Stimulated activated naive CD8-positive, alpha-beta T cell treated with anti-CD3 and anti-CD28 coated beads, Interleukin-15, Interleukin-2, amounts not matched to agents 100 ng/mL and 50 ng/mL, for 24 hours (primary cell): ENCODE measurements around the gene ADAM22.

Source experiments
- H3K27ac Mint-ChIP-seq: one replicate; pipeline ENCODE4 v1.8.0; 2021; ENCODE audit warnings: mild to moderate bottlenecking, mixed read lengths
- H3K27me3 Mint-ChIP-seq: one replicate; pipeline ENCODE4 v1.8.0; 2021; ENCODE audit warnings: mixed read lengths
- H3K36me3 Mint-ChIP-seq: one replicate; pipeline ENCODE4 v1.8.0; 2021; ENCODE audit warnings: low read depth, mixed read lengths
- H3K4me1 Mint-ChIP-seq: one replicate; pipeline ENCODE4 v1.8.0; 2021; ENCODE audit warnings: low read depth, mixed read lengths
- H3K4me3 Mint-ChIP-seq: one replicate; pipeline ENCODE4 v1.8.0; 2021; ENCODE audit warnings: mild to moderate bottlenecking, mixed read lengths
- H3K9me3 Mint-ChIP-seq: one replicate; pipeline ENCODE4 v1.8.0; 2021; ENCODE audit warnings: mixed read lengths

The ADAM22 gene

DNA sequence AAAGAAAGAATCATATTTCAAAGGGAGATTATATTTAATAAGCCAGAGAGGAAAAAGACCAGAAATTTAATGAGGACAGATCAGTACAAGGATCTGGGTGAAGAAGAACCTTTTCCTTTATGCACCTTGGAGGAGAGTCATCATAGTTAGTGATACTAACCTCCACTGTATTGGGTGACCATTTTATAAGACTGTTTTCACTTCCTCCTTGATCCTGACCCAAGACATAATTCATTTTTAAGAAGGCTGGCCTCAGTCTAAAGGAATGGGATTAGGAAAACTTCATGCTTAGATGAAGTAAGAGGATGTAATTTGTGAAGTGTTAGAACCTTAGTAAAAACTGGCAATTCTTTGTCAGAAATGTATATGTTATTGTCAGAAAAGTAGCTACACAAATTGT lies 68.6 kb downstream of the ADAM22 start:
- H3K36me3 Mint-ChIP-seq = no peaks in the 10 kb centered on the region
- no peak overlapping the region for H3K4me3 Mint-ChIP-seq
- H3K4me1 Mint-ChIP-seq = no peaks in the 10 kb centered on the region
- peaks cover 5% of the 10 kb centered on the region for H3K9me3 Mint-ChIP-seq
- no peak overlapping the region for H3K27ac Mint-ChIP-seq
- H3K27me3 Mint-ChIP-seq = no peaks in the 10 kb centered on the region

DNA sequence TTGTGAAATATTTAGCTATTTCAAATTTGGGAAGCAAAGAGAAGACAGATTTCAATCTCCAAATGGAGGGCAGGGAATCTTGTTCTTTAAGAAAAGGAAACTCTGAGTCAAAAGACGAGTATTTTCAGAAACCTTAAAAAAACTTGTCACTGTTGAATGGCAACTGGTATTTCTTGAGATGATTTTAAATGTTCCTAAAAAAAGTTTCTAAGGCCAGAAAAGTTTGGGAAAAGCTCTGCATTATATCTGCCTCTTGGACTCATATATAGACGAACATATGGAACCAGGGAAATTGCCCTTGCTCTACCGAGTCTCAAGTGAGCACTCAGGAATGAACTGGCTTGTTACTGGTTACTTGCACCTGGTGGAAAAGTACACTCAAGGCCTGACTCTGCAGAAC lies 69.5 kb downstream of the ADAM22 start:
- Mint-ChIP-seq H3K36me3 (no peaks in the 10 kb centered on the region), H3K9me3 (peaks cover 5% of the 10 kb centered on the region), H3K4me1 (no peaks in the 10 kb centered on the region), H3K4me3 (no peak overlapping the region), H3K27me3 (no peaks in the 10 kb centered on the region), H3K27ac (no peak overlapping the region)

DNA sequence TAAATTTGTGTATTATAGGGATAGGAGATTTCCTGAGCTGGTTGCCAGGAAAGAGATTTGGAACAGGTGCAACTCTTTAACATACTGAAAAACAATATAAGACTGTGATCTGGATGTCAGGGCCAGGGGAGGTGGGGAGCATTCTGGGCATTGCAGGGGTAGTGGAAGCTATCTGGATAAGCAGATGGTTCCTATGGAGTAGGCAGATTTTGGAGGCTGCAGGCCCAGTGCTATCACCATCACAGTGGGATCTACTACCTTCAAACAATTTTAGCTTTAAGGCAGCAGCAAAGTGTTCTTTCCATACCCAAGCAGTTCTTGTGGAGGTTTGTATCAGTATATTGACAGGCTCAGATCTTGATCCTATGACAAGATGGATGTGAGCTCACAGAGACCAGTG lies 71.1 kb downstream of the ADAM22 start:
- no peaks in the 10 kb centered on the region for H3K4me1 Mint-ChIP-seq
- peaks cover 5% of the 10 kb centered on the region for H3K9me3 Mint-ChIP-seq
- no peaks in the 10 kb centered on the region for H3K27me3 Mint-ChIP-seq
- no peak overlapping the region for H3K27ac Mint-ChIP-seq
- H3K36me3 Mint-ChIP-seq = no peaks in the 10 kb centered on the region
- H3K4me3 Mint-ChIP-seq = no peak overlapping the region

DNA sequence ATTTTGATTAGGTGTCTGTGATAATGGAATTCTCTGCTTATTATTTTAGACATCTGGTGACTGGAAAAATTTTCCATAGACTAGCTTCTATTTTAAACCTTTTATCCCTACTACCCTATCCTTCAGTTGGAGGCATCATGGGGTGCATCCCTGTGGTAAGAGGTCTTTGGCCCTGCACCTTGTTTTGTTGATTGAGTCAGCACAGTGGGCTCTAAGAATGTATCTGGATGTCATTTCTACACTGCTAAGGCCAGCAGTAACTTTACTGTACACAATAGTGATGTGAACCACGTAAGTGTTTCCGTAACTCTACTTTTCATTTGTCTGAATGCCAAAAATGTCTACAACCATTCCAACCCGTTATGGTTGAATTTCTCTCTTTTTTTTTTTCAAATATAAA lies 75.6 kb downstream of the ADAM22 start:
- Mint-ChIP-seq H3K4me1 (no peaks in the 10 kb centered on the region), H3K36me3 (no peaks in the 10 kb centered on the region), H3K27ac (no peak overlapping the region), H3K4me3 (no peak overlapping the region), H3K9me3 (peaks cover 5% of the 10 kb centered on the region), H3K27me3 (no peaks in the 10 kb centered on the region)

DNA sequence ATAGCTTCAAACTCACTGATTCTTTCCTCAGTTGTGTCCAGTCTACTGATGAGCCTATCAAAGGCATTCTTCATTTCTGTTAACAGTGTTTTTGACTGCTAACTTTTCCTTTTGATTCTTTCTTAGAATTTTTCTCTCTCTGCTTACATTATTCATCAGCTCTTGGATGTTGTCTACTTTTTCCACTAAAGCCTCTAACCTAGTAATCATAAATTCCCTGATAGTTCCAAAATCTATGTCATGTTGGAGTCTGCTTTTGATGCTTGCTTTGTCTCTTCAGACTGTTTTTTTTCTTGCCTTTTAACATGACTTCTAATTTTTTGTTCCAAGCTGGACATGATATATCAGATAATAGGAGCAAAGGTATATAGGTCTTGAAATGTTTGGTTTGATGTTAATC lies 78.0 kb downstream of the ADAM22 start:
- Mint-ChIP-seq H3K4me1 (no peaks in the 10 kb centered on the region), H3K27ac (no peak overlapping the region), H3K9me3 (no peaks in the 10 kb centered on the region), H3K36me3 (no peaks in the 10 kb centered on the region), H3K4me3 (no peak overlapping the region), H3K27me3 (no peaks in the 10 kb centered on the region)

DNA sequence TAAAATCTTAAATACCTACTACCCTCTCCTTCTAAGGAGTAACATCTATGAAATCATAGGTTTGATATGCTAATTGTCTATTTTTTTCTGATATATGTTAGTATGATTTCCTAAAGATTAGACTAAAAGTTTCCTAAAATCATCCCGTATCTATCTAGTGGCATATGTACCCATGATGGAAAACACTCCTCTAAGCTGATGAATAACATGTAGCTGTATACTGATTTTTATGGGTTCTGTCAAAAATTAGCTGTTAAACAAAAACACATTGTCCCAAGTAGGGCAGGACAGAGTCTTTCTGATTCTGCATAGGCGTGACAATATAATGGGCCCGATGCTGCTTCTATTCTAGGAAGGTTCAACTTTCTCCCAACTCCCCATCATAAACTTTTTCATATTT lies 79.9 kb downstream of the ADAM22 start:
- Mint-ChIP-seq H3K9me3 (no peaks in the 10 kb centered on the region), H3K27me3 (no peaks in the 10 kb centered on the region), H3K4me1 (no peaks in the 10 kb centered on the region), H3K4me3 (no peak overlapping the region), H3K36me3 (no peaks in the 10 kb centered on the region), H3K27ac (no peak overlapping the region)

DNA sequence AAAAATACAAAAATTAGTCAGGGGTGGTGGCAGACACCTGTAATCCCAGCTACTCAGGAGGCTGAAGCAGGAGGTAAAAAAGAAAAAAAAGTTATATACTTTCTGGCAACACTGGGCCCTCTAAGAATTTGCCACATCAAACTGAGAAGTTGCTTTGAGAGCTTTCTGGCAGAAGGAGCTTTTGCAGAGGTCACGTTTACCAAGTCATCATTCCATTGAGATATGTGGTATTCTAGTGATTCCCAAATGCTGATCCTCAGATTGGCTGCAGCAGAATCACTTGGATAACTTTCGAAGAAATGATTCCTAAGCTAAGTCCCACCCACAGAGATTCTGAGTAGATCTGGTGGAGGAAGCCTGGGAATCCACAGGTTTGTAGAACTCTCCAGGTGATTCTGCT lies 80.5 kb downstream of the ADAM22 start:
- no peaks in the 10 kb centered on the region for H3K27me3 Mint-ChIP-seq
- H3K27ac Mint-ChIP-seq = no peak overlapping the region
- no peaks in the 10 kb centered on the region for H3K36me3 Mint-ChIP-seq
- H3K9me3 Mint-ChIP-seq = no peaks in the 10 kb centered on the region
- no peak overlapping the region for H3K4me3 Mint-ChIP-seq
- H3K4me1 Mint-ChIP-seq = no peaks in the 10 kb centered on the region

DNA sequence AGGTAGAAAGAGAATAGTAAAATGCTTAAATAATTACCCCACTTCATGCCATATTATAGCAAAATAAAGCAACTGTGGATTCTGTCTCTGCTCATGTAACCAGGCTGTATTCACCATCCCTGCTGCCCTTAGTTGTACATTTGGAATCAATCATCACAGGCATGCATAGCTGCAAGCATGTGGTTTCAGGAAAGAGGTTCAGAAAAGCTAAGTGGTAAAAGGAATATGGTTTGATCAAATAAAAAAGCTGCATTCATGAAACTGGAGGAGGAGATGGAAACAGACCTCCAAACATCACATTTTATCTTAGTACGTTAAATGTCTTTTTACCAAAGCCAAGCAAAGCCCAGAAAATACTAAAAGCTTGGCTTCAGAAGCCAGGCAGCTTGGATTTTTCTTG lies 81.3 kb downstream of the ADAM22 start:
- Mint-ChIP-seq H3K9me3 (no peaks in the 10 kb centered on the region), H3K27me3 (no peaks in the 10 kb centered on the region), H3K27ac (no peak overlapping the region), H3K4me1 (no peaks in the 10 kb centered on the region), H3K4me3 (no peak overlapping the region), H3K36me3 (no peaks in the 10 kb centered on the region)

DNA sequence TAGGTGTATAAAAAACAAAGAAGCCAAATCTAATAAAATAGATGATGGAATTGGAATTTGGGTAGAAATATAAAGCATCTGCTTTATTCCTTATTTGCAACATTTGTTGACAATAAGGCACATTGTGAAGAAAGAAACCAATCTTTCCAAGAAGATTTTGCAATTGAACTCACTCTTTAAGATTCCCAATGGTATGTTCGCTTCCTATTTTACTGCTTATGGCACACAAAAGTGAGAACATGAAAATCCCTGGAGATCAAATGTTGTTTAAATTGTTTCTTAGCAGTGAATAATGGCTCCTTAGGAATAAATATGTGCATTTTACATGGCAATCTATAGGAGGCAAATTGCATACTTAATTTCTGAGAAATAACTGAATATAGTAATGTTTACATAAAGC lies 84.5 kb downstream of the ADAM22 start:
- H3K27ac Mint-ChIP-seq = no peak overlapping the region
- H3K4me3 Mint-ChIP-seq = no peak overlapping the region
- no peaks in the 10 kb centered on the region for H3K4me1 Mint-ChIP-seq
- H3K36me3 Mint-ChIP-seq = no peaks in the 10 kb centered on the region
- no peaks in the 10 kb centered on the region for H3K9me3 Mint-ChIP-seq
- no peaks in the 10 kb centered on the region for H3K27me3 Mint-ChIP-seq

DNA sequence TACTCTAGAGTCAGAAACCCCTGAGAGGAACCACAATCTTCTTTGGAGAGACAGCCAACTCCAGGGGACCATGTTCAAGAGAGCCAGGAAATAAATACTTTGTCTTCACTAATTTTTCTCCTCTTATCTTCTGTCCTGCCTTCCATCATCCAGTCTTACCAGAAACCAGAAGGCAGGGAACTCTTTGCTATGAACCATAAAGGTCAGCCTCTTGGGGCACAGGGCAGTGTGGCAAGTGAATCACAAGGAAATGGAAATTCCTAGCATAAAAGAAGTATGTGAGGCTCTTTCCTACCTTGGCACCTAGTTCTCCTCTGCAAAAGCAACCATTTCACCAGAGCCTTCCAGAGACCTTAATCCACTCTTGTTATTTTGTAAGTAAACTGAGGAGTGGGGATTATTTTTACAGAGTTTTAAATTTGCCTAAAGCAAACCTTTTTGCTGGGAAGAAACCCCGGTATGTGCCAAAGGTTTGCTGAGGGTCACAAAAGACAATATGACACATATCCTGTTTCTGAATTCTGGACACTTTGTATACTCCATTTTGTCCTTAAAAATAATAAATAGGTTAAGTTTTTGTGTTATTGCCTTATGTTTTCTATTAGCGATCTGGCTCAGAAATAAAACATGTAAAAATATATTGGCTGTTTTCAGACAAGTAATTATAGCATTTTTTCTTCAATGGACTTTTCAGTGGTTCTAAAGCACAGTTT lies 87.1 kb downstream of the ADAM22 start:
- Mint-ChIP-seq H3K36me3 (no peaks in the 10 kb centered on the region), H3K27me3 (no peaks in the 10 kb centered on the region), H3K4me3 (no peak overlapping the region), H3K9me3 (peaks cover 6% of the 10 kb centered on the region), H3K4me1 (no peaks in the 10 kb centered on the region), H3K27ac (no peak overlapping the region)

DNA sequence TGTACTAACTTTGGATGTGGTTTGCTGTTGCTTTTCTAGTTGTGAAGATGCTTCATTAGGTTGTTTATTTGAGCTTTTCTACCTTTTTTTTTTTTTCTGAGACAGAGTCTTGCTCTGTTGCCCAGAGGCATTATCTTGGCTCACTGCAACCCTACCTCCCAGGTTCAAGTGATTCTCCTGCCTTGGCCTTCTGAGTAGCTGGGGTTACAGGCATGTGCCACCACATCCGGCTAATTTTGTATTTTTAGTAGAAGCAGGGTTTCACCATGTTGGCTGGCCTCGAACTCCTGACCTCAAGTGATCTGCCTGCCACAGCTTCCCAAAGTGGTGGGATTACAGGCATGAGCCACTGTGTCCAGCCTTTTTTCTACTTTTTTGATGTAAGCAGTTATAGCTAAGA lies 93.7 kb downstream of the ADAM22 start:
- H3K27me3 Mint-ChIP-seq = no peaks in the 10 kb centered on the region
- no peak overlapping the region for H3K4me3 Mint-ChIP-seq
- peaks cover 21% of the 10 kb centered on the region for H3K36me3 Mint-ChIP-seq
- H3K27ac Mint-ChIP-seq = no peak overlapping the region
- H3K4me1 Mint-ChIP-seq = no peaks in the 10 kb centered on the region
- peaks cover 36% of the 10 kb centered on the region for H3K9me3 Mint-ChIP-seq

DNA sequence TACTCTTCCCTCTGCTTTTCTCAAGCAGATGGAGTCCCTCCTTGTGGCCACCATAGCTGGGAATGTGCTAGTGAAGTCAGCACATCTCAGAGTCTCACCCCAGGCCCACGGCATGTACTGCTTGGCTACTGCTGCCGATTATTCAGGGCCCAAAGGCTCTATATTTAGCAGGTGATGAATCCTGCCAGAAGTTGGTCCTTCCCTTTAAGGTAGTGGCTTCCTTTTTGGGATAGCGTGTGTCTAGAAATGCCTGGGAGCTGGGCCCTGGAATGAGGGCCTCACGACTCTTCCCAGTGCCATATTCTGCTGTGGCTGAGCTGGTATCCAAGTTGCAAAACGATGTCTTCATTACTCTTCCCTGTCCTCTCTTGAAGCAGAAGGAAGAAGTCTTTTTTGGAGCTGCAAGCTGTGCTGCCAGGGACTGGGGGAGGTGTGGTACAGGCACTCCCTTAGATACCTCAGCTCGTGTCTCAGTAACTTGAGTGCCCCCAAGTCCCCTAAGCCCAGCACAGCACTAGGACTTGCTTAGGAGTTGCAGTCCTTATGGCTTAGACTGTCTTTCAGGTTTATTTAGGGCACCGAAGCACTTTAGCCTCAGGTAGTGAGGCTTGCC lies 100.1 kb downstream of the ADAM22 start:
- Mint-ChIP-seq H3K27ac (no peak overlapping the region), H3K4me3 (no peak overlapping the region), H3K36me3 (peaks cover 25% of the 10 kb centered on the region), H3K27me3 (no peaks in the 10 kb centered on the region), H3K4me1 (no peaks in the 10 kb centered on the region), H3K9me3 (peaks cover 31% of the 10 kb centered on the region)

DNA sequence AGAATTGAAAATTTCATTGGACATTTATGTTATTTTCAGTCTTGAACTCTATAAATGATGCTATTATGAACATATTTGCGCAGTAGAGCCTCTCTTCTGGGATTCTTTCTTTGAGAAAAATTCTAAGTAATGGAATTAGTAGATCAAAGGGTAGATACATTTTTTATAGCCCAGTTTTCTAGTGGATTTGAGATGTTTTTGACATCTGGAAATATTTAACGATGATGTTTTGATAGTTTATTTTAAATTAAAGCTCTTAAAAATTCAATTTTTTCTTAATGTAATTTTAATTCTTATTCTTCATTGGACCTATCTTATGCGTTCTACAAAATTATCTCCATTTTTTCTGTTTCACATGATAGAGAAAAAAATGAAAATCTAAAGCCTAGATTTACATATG lies 103.0 kb downstream of the ADAM22 start:
- H3K4me1 Mint-ChIP-seq = peaks cover 2% of the 10 kb centered on the region
- H3K4me3 Mint-ChIP-seq = no peak overlapping the region
- peaks cover 10% of the 10 kb centered on the region for H3K36me3 Mint-ChIP-seq
- H3K27ac Mint-ChIP-seq = no peak overlapping the region
- peaks cover 10% of the 10 kb centered on the region for H3K9me3 Mint-ChIP-seq
- H3K27me3 Mint-ChIP-seq = no peaks in the 10 kb centered on the region

DNA sequence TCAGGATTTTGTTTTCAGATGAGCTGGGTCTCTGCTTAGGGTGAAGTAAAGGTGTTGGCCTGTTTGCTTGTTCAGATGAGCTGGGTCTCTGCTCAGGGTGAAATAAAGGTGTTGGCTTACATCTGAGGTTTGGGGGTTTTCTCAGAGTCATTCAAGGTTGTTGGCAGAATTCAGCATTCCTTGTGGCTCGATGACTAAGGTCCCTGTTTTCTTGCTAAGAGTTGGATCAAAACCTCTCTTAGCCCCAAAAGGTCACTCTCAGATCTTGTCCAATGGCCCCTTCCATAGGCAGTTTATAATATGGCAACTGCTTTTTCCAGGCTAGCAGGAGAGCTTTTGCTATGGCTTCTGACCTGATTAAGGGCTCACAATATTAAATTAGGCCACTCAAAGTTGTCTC lies 106.6 kb downstream of the ADAM22 start:
- Mint-ChIP-seq H3K27me3 (no peaks in the 10 kb centered on the region), H3K9me3 (no peaks in the 10 kb centered on the region), H3K36me3 (no peaks in the 10 kb centered on the region), H3K27ac (peak overlapping the region; percentile 41), H3K4me1 (peaks cover 10% of the 10 kb centered on the region), H3K4me3 (no peak overlapping the region)

DNA sequence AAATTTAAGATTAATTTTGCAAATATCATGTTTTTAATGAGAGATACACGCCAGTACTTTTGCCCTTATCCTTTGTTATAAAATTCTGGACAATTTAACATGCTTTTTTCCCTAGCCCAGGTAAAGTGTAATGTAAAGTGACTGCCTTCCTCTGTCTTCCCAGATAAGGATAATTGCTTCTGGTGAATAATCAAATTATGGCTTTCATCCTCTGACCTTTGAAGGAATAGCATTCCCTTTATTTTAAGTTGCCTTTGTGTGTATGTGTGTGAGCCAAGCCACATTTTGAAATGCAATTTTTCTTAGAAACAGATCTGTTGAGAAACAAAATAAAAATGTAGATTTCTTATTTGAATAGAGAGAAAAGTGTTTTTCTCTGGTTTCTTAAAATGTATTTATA lies 107.5 kb downstream of the ADAM22 start:
- no peak overlapping the region for H3K4me3 Mint-ChIP-seq
- H3K9me3 Mint-ChIP-seq = no peaks in the 10 kb centered on the region
- H3K27me3 Mint-ChIP-seq = no peaks in the 10 kb centered on the region
- H3K27ac Mint-ChIP-seq = no peak overlapping the region
- H3K36me3 Mint-ChIP-seq = no peaks in the 10 kb centered on the region
- H3K4me1 Mint-ChIP-seq = peaks cover 17% of the 10 kb centered on the region

DNA sequence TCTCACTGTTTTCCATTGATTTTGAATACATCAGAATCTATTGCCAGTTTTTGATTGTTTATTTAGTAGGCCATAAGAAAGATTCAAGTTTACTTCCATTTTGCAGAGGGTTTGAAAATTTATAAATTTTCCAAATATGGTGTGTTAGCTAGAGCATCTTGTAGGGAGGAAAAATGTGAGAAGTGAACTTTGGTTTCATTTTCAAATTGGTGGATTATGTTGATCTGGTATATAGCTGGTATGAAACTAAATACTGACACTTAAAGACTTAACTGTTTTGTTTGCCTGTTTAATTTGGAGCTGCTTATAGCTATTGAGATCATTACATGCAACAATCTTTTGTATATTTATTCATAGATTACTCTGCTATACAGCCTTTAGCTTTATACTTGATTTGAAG lies 108.1 kb downstream of the ADAM22 start:
- Mint-ChIP-seq H3K27ac (no peak overlapping the region), H3K9me3 (no peaks in the 10 kb centered on the region), H3K4me3 (no peak overlapping the region), H3K4me1 (peaks cover 17% of the 10 kb centered on the region), H3K27me3 (no peaks in the 10 kb centered on the region), H3K36me3 (no peaks in the 10 kb centered on the region)
